NCI-H774 (cell line): ENCODE data around the gene KCNK6.
A peak's percentile ranks its signal among the peaks of the same experiment; 100 is the strongest.
"Not testable (repeated sequence)": the region's sequence is repeated elsewhere in the genome, so short reads cannot be mapped to it uniquely, and the experiment has no call there.

ENCODE experiments used
- DNase-seq: peaks from one replicate; lab custom pipeline; 2025; lab: John Stamatoyannopoulos, UW

Gene KCNK6

DNA sequence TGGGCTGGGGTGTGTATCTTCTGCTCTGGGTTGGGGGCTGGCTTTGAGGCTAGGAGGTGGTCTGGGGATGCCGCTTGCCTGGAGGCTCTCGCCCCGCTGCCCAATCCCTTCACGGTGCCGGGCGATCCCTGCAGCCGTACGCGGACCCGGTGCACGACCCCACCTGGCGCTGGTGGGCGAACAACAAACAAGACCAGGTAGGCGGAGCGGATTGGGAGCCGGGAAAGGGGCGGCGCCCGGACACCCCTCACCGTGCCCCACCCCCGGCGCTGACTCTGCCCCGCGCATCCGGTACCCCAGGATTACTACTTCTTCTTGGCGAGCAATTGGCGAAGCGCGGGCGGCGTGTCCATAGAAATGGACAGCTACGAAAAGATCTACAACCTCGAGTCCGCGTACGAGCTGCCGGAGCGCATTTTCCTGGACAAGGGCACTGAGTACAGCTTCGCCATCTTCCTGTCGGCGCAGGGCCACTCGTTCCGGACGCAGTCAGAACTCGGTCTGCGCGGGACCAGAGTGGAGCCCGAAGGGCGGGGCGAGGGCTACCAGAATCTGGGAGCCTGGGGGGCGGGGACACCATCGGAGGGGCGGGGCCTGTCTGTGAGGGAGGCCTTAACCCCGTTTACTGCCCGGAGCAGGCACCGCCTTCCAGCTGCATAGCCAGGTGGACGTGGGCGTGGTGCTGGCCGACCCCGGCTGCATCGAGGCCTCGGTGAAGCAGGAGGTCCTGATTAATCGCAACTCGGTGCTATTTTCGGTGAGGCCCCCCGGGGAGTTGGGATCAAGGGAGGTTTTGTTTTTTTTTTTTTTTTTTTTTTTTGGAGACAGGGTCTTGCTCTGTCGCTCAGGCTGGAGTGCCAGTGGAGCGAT, 42.7 kb downstream of the KCNK6 start:
- peak; percentile 50 for DNase-seq

DNA sequence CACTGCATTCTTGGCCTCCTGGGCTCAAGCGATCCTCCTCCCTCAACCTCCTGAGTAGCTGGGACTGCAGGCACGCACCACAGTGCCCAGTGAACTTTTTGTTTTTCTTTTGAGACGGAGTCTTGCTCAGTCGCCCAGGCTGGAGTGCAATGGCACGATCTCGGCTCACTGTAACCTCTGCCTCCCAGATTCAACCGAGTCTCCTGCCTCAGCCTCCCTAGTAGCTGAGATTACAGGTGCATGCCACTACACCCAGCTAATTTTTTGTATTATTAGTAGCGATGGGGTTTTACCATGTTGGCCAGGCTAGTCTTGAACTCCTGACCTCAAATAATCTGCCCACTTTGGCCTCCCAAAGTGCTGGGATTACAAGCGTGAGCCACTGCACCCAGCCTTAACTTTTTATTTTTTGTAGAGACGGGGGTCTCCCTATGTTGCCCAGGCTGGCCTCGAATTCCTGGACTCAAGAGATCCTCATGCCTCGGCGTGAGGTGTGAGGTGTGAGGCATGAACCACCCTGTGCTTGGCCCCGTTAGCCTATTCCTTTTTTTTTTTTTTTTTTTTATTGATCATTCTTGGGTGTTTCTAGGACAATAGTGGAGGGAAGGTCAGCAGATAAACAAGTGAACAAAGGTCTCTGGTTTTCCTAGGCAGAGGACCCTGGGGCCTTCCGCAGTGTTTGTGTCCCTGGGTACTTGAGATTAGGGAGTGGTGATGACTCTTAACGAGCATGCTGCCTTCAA, 43.5 kb downstream of the KCNK6 start:
- not testable (repeated sequence) for DNase-seq

DNA sequence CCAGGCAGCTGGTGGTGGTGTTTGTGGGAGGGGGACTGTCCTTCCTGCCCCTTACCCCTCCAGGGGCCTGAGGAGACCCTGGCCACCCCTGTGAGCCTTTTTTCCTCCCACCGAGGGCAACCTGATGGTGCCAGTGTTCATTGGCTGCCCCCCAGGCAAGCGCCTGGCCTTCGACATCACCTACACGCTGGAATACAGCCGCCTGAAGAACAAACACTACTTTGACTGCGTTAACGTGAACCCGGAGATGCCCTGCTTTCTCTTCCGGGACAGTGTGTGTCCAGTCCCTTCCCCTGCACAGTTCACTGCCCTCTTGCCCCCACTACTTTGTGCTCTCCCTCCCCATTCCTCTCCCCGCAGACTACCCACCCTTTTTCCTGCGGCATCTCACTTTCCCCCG, 47.4 kb downstream of the KCNK6 start:
- DNase-seq, result no peak

DNA sequence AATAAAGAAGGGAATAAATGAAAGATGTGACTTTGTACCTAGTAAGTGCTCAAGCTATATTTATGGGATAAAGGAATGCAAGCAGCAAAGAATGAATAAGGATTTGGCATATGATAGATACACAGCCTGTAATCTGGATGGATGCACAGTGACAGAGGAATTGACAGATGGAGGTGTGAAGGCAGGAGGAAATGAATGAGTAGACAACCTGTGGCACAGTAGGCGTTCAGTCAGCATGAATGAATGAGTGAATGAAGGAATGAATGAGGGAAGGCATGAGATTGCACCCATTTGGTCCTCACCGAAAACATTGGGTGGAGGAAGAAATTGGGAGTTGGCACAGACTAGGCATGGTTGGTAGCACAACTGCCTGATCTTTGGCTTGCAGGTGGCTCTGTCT, 49.9 kb downstream of the KCNK6 start:
- DNase-seq, result no peak

DNA sequence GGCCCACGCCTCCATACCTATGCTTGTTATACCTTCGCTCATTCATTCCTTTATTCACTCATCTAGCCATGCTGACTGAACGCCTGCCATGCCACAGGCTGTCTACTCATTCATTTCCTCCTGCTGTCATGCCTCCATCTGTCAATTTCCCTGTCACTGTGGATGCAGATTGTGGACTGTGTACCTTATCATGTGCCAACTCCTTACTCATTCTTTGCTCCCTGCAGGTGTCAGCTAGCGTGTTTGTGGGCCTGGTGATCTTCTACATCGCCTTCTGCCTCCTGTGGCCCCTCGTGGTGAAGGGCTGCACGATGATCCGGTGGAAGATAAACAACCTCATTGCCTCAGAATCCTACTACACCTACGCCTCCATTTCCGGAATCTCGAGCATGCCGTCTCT, 50.7 kb downstream of the KCNK6 start:
- no peak for DNase-seq

DNA sequence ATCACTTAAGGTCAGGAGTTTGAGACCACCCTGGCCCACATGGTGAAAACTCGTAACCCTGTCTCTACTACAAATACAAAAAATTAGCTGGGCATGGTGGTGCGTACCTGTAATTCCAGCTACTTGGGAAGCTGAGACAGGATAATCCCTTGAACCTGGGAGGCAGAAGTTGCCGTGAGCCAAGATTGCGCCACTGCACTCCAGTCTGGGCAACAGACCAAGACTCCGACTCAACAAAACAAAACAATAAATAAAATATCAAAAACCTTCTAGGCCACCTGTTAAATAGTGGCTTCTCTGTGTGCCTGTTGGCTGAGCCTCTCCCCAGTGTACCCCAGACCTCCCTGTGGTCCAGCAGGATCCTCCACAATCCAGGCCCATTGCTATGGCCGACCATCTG, 51.4 kb downstream of the KCNK6 start:
- DNase-seq, result no peak

DNA sequence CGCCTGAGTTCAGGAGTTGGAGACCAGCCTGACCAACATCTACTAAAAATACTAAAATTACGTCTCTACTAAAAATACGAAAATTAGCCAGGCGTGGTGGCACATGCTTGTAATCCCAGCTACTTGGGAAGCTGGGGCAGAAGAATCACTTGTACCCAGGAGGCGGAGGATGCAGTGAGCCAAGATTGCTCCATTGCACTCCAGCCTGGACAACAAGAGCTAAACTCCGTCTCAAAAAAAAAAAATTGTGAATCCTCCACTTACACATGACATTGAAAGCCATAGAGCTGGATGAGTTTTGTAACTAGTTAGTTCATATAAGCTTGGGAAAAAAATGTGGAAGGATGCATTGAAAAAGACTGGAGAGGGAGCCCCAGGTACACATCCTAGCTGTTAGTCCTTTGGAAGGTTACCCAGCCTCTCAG, 54.3 kb downstream of the KCNK6 start:
- no peak for DNase-seq

DNA sequence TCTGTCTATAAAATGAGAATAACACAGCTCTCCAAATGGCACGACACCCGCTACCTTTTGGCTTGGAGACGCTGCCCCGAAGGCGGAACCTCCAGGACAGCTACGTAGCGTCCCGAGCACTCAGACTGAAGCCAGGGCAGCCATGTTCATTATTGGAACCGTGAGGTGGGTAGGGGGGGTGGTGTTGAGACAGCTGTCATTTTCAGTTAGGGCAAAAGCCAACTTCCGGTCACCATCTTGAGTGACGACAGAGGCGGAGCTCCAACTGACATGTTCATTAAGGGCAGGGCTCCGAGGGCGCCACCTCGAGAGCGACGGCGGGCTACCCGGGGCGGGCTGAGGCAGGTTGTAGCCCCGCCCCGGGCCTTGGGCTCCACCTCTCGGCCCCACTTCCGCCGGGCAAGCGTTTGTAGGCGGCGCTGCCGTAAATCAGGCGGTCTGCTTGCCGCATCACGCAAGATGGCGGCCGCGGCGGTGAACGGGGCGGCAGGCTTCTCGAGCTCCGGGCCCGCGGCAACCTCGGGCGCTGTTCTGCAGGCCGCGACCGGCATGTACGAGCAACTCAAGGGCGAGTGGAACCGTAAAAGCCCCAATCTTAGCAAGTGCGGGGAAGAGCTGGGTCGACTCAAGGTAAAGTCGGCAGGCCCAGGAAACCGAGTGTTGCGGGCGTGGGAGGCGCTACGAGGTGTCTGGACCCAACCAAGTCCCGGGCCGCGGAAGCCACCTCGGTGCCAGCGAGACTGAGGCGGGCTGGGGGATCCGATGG, 54.9 kb downstream of the KCNK6 start, which contains the start of gene PSMD8:
Gene PSMD8 (plus strand): TSS at position 240 of the 766 bp plus-strand sequence. CDS start 31 bp downstream, at position 271.
- peak; percentile 99 for DNase-seq

DNA sequence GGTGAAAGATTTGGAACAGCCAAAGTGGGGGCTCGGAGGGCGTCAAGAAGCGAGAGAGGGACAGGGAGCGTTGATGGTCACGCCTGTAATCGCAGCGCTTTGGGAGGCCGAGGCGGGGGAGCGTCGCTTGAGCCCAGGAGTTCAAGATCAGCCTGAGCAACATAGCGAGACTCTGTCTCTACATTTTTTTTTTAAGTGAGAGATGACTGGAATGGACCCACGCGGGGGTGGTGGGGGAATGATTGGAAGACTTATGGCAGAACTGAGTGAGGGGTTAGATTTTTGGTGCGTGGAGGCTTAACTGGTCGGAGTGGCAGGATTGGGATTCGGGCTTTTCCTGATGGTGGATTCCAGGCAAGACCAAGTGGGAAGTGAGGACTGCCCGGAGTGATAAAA, 55.5 kb downstream of the KCNK6 start:
- DNase-seq, result no peak

DNA sequence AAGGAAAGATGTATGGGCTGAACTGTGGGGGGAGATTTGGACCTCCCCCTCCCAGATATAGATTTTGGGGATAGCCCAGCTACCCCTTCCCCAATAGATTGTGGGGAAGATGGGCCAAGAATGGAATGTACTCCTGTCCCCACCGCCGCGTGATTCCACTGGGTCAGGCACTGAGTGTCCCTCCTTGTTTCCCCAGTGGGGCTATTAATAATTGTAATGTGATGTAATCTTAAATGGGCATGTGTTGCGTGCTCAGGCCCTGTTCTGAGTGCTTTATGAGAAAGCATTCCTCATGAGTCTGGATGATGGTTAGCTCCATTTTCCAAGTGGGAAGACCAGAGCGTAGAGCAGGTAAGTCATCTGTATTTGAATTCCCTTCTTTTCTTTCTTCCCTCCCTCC, 56.1 kb downstream of the KCNK6 start:
- no peak for DNase-seq

DNA sequence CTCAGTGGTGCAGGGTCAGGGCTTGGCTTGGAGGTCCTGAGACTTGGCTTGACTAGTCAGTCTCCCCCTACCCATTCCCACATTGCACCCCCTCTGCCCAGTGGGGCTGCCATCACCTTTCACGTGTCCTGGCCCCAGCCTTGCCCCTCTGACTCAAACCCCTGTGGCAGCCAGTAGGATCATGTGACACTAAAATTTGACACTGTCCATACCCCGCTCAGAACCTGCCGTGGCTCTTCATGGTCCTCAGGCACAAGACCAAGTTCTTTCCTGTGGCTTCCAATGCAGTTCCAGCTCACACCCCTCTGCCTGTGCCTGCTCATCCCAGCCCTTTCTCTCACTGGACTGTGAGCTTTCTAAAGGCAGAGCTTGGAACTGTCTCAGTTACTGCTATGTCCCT, 56.9 kb downstream of the KCNK6 start:
- no peak for DNase-seq

DNA sequence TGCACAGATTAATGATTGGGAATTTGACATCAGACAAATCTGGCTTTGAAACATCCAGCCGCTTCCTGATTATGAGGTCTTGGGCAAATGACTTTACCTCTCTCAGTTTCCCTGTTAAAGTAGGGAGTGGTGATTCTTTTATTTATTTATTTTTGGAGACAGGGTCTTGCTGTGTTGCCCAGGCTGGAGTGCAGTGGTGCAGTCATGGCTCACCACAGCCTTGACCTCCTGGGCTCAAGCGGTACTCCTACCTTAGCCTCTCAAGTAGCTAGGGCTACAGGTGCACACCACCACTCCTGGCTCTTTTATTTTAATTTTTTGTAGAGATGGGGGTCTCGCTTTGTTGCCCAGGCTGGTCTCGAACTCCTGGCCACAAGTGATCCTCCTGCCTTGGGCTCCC, 57.4 kb downstream of the KCNK6 start:
- no peak for DNase-seq

DNA sequence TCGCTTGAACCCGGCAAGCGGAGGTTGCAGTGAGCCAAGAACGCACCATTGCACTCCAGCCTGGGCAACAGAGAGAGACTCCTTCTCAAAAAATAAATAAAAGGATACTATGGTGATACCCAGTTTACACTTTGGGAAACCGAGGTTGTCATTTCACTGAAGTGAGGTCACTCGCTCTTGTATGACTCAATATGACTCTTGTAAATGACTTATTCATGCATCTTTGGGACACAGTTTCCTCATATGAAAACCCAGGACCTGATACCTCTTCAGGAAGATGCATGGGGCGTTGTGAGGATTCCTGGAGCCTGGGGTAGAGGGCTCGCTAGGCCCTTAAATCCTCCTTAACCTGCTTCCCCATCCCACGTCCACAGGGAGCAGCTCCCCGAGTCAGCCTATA, 59.2 kb downstream of the KCNK6 start:
- DNase-seq, result no peak

DNA sequence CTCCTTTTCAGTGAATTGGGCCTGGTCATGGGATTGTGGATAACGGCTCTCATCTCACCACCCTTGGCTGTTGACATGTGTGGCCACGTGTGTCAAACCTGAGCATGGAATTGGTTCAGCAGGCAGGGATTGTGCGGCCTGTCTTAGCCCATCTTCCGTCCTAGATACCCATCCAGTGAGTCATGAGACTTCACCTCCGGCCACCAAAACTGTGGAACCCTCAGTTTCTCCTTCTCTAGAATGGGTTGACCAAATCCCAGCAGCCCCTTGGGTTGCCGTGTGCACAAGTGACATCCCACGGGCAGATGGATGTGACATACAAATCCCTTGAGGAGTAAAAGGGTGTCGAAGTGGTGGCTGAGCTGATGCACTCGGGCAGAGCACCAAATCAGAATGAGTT, 61.5 kb downstream of the KCNK6 start:
- DNase-seq, result no peak
